HEK293 (cell line): Measurements from ENCODE around the gene PXDC1.

ENCODE experiments used
- CTCF ChIP-seq: fragments of 450-650 bp; formaldehyde crosslinking; IDR thresholded peaks from 2 replicates; pipeline ENCODE4 v1.5.1; 2016; ENCODE audit warnings: missing biosample characterization, missing genetic modification characterization
- GLI2 ChIP-seq: fragments of 450-650 bp; formaldehyde crosslinking; IDR thresholded peaks from 2 replicates; pipeline ENCODE4; 2017; ENCODE audit warnings: missing biosample characterization, missing genetic modification characterization, low read depth, borderline replicate concordance
- KLF9 ChIP-seq: fragments of 450-650 bp; formaldehyde crosslinking; IDR thresholded peaks from 2 replicates; pipeline ENCODE4 v1.5.1; 2016; ENCODE audit warnings: missing biosample characterization, missing genetic modification characterization, low read depth
- PRDM10 ChIP-seq: fragments of 450-650 bp; formaldehyde crosslinking; IDR thresholded peaks from 2 replicates; pipeline ENCODE4 v1.5.1; 2016; ENCODE audit warnings: missing biosample characterization, missing genetic modification characterization
- ZBTB21 ChIP-seq: fragments of 450-650 bp; formaldehyde crosslinking; IDR thresholded peaks from 2 replicates; pipeline ENCODE4 v1.5.1; 2017; ENCODE audit warnings: missing biosample characterization, missing genetic modification characterization
- ZNF274 ChIP-seq, 2 experiments: fragments of 200-500 bp in 1 of 2; fragments of 450-650 bp in 1 of 2; sonication (Bioruptor generic) in 1 of 2; formaldehyde crosslinking in 1 of 2; IDR thresholded peaks; 2 replicates each; pipeline versions ENCODE4 v1.5.1 to v1.6.1; 2014 to 2016; ENCODE audit warnings: borderline replicate concordance in 1 of 2, inconsistent platforms in 1 of 2, low read length in 1 of 2, missing biosample characterization in 1 of 2, missing genetic modification characterization in 1 of 2
- ZNF423 ChIP-seq: fragments of 450-650 bp; formaldehyde crosslinking; IDR thresholded peaks from 2 replicates; pipeline ENCODE4 v1.5.1; 2016; ENCODE audit warnings: missing biosample characterization, missing genetic modification characterization
- ZNF621 ChIP-seq: fragments of 450-650 bp; formaldehyde crosslinking; IDR thresholded peaks from 2 replicates; pipeline ENCODE4 v1.5.1; 2017; ENCODE audit warnings: missing biosample characterization, missing genetic modification characterization
- ZNF624 ChIP-seq: fragments of 450-650 bp; formaldehyde crosslinking; IDR thresholded peaks from 2 replicates; pipeline ENCODE4 v1.5.1; 2017; ENCODE audit warnings: missing biosample characterization, missing genetic modification characterization
- ZNF629 ChIP-seq: fragments of 450-650 bp; formaldehyde crosslinking; IDR thresholded peaks from 2 replicates; pipeline ENCODE4 v1.5.1; 2017; ENCODE audit warnings: missing biosample characterization, missing genetic modification characterization
- ZNF639 ChIP-seq: fragments of 450-650 bp; formaldehyde crosslinking; IDR thresholded peaks from 2 replicates; pipeline ENCODE4 v1.5.1; 2016; ENCODE audit warnings: missing biosample characterization, missing genetic modification characterization
- ZSCAN30 ChIP-seq: fragments of 450-650 bp; IDR thresholded peaks from 2 replicates; pipeline ENCODE4 v1.5.1; 2018; ENCODE audit warnings: missing biosample characterization, mild to moderate bottlenecking, missing genetic modification characterization, moderate library complexity
- ZSCAN5A ChIP-seq: fragments of 450-650 bp; formaldehyde crosslinking; IDR thresholded peaks from 2 replicates; pipeline ENCODE4 v1.5.1; 2016; ENCODE audit warnings: missing biosample characterization, missing genetic modification characterization

- TF ChIP-seq CTCF (tag by site-specific recombination), result no peak
- no peak for TF ChIP-seq GLI2 (tag by site-specific recombination)
- TF ChIP-seq KLF9, result no peak
- TF ChIP-seq ZBTB21, result no peak
- no peak for TF ChIP-seq ZNF629
- TF ChIP-seq ZNF423, result no peak
- no peak for TF ChIP-seq ZNF274 (IDR thresholded peaks at IDR 0.05; ENCODE audit: low read length)
- TF ChIP-seq ZNF274 (tag by site-specific recombination; IDR thresholded peaks at IDR 0.05; ENCODE audit: borderline replicate concordance), result no peak
- no peak for TF ChIP-seq ZNF639 (tag by site-specific recombination)
- no peak for TF ChIP-seq ZNF621
- no peak for TF ChIP-seq PRDM10
- TF ChIP-seq ZSCAN5A (tag by site-specific recombination), result no peak
- TF ChIP-seq ZSCAN30, result no peak
- no peak for TF ChIP-seq ZNF624 (tag by site-specific recombination)
Observed at GRCh38 chr6:3758842-3759144, 7.3 kb upstream of the PXDC1 start.
